ENCODE measurements around the gene NPTN. TPM values are rescaled to one million over a fixed set of nuclear protein-coding genes. Genes with fewer than 3 reads are reported as not detected.

Gene NPTN
- total and polyA plus RNA-seq, 2 of the 13 experiments (the other 11 are each of a cell fraction or from before 2014, with no cell fraction given): 78.0 to 110 TPM

DNA sequence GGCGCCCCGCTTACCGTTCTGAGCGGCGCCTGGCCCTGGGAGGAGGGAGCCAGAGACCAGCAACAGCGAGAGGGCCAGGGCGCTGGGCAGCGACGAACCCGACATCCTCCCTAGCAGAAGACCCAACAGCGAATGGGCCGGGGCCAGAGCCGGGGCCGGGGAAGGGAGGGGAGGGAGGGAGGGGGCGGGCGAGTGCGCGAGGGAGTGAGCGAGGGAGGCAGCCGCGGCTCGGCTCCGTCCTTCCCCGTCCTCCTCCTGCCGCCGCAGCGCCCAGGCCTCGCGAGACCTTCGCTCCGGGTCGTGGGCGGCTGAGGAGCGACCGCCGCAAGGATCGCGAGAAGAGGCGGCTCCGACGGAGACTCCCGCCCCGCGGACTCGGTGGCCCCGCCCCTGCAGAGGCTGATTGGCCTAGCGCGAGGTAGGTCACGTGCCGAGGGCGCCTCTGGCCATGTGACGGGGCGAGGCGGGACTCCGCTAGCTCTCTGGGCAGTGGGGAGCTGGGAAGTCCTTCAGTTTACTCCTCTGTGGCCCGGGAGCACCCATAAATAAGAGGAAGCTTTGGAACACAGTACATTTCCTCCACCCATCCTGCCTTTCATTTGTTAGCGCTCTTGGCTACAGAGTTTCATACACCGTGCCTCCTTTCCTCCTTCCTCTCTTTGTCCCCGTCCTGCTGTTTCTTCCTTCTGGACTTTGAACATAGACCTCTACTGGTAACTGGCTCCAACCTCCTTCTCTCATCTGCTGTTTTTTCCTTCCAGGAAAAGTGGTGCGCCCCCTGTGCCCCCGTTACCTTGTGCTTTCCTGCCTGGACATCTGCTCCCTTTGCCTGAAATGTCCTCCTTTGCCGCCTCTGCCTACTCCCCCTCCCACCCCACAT lies at the start of gene NPTN (continued):
- TF ChIP-seq ZNF510 (CRISPR knock-in tag; IDR thresholded peaks at IDR 0.05; ENCODE audit: low read depth): peak; percentile 82; the same call in 1 of the 2 replicates
- TF ChIP-seq, protein P1, sequence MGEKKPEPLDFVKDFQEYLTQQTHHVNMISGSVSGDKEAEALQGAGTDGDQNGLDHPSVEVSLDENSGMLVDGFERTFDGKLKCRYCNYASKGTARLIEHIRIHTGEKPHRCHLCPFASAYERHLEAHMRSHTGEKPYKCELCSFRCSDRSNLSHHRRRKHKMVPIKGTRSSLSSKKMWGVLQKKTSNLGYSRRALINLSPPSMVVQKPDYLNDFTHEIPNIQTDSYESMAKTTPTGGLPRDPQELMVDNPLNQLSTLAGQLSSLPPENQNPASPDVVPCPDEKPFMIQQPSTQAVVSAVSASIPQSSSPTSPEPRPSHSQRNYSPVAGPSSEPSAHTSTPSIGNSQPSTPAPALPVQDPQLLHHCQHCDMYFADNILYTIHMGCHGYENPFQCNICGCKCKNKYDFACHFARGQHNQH (CRISPR knock-in tag; IDR thresholded peaks at IDR 0.05): peak; percentile 66; the same call in 1 of the 2 replicates
- TF ChIP-seq, protein P2, sequence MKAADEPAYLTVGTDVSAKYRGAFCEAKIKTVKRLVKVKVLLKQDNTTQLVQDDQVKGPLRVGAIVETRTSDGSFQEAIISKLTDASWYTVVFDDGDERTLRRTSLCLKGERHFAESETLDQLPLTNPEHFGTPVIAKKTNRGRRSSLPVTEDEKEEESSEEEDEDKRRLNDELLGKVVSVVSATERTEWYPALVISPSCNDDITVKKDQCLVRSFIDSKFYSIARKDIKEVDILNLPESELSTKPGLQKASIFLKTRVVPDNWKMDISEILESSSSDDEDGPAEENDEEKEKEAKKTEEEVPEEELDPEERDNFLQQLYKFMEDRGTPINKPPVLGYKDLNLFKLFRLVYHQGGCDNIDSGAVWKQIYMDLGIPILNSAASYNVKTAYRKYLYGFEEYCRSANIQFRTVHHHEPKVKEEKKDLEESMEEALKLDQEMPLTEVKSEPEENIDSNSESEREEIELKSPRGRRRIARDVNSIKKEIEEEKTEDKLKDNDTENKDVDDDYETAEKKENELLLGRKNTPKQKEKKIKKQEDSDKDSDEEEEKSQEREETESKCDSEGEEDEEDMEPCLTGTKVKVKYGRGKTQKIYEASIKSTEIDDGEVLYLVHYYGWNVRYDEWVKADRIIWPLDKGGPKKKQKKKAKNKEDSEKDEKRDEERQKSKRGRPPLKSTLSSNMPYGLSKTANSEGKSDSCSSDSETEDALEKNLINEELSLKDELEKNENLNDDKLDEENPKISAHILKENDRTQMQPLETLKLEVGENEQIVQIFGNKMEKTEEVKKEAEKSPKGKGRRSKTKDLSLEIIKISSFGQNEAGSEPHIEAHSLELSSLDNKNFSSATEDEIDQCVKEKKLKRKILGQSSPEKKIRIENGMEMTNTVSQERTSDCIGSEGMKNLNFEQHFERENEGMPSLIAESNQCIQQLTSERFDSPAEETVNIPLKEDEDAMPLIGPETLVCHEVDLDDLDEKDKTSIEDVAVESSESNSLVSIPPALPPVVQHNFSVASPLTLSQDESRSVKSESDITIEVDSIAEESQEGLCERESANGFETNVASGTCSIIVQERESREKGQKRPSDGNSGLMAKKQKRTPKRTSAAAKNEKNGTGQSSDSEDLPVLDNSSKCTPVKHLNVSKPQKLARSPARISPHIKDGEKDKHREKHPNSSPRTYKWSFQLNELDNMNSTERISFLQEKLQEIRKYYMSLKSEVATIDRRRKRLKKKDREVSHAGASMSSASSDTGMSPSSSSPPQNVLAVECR (CRISPR knock-in tag; IDR thresholded peaks at IDR 0.05; ENCODE audit: borderline replicate concordance): no peak; the same call in 1 of the 2 replicates
- no peak for TF ChIP-seq ZNF775 (CRISPR knock-in tag; IDR thresholded peaks at IDR 0.05; ENCODE audit: borderline replicate concordance)
- TF ChIP-seq GPN1 (CRISPR knock-in tag; IDR thresholded peaks at IDR 0.05; ENCODE audit: borderline replicate concordance): no peak
- peak; percentile 43; the same call in 1 of the 2 replicates for TF ChIP-seq NR2C2 (CRISPR knock-in tag; IDR thresholded peaks at IDR 0.05; ENCODE audit: borderline replicate concordance)
- TF ChIP-seq, protein P3, sequence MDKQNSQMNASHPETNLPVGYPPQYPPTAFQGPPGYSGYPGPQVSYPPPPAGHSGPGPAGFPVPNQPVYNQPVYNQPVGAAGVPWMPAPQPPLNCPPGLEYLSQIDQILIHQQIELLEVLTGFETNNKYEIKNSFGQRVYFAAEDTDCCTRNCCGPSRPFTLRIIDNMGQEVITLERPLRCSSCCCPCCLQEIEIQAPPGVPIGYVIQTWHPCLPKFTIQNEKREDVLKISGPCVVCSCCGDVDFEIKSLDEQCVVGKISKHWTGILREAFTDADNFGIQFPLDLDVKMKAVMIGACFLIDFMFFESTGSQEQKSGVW (CRISPR knock-in tag; IDR thresholded peaks at IDR 0.05; ENCODE audit: borderline replicate concordance): no peak
- TF ChIP-seq TP53 (CRISPR knock-in tag; conservative IDR thresholded peaks at IDR 0.05): no peak
- no peak for TF ChIP-seq ZNF674 (CRISPR knock-in tag; IDR thresholded peaks at IDR 0.05; ENCODE audit: low read depth)
- TF ChIP-seq, protein P4, sequence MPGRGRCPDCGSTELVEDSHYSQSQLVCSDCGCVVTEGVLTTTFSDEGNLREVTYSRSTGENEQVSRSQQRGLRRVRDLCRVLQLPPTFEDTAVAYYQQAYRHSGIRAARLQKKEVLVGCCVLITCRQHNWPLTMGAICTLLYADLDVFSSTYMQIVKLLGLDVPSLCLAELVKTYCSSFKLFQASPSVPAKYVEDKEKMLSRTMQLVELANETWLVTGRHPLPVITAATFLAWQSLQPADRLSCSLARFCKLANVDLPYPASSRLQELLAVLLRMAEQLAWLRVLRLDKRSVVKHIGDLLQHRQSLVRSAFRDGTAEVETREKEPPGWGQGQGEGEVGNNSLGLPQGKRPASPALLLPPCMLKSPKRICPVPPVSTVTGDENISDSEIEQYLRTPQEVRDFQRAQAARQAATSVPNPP (CRISPR knock-in tag; IDR thresholded peaks at IDR 0.05): no peak
- TF ChIP-seq TCF7L2 (IDR thresholded peaks at IDR 0.05; ENCODE audit: low read depth, low read length): no peak
- no peak for TF ChIP-seq PHF5A (CRISPR knock-in tag; IDR thresholded peaks at IDR 0.05; ENCODE audit: low read depth, unreplicated experiment)
- no peak for TF ChIP-seq ZNF335 (CRISPR knock-in tag; IDR thresholded peaks at IDR 0.05)
- no peak for TF ChIP-seq ZNF552 (CRISPR knock-in tag; IDR thresholded peaks at IDR 0.05; ENCODE audit: borderline replicate concordance)
- TF ChIP-seq CENPT (CRISPR knock-in tag; IDR thresholded peaks at IDR 0.05; ENCODE audit: low read depth): no peak
- TF ChIP-seq, protein P5, sequence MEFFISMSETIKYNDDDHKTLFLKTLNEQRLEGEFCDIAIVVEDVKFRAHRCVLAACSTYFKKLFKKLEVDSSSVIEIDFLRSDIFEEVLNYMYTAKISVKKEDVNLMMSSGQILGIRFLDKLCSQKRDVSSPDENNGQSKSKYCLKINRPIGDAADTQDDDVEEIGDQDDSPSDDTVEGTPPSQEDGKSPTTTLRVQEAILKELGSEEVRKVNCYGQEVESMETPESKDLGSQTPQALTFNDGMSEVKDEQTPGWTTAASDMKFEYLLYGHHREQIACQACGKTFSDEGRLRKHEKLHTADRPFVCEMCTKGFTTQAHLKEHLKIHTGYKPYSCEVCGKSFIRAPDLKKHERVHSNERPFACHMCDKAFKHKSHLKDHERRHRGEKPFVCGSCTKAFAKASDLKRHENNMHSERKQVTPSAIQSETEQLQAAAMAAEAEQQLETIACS (CRISPR knock-in tag; IDR thresholded peaks at IDR 0.05): no peak
- no peak for TF ChIP-seq ETV6 (CRISPR knock-in tag; conservative IDR thresholded peaks at IDR 0.05)
- no peak for TF ChIP-seq RELA (CRISPR knock-in tag; IDR thresholded peaks at IDR 0.05)

All from HepG2 (cell line).